WI38 (cell line): ENCODE data around the gene ITPK1.
A peak's percentile ranks its signal among the peaks of the same experiment; 100 is the strongest.

Source experiments
- H3K4me3 ChIP-seq: 2 replicates; pipeline ENCODE4 v1.5.1; 2011; ENCODE audit warnings: low read depth, mild to moderate bottlenecking, control low read depth, low read length
- TF ChIP-seq, protein P1 (sequence below): IDR thresholded peaks from 2 replicates; pipeline ENCODE4 v1.5.1; 2012; ENCODE audit warnings: low read depth, mild to moderate bottlenecking, control low read depth, low read length

The ITPK1 gene

DNA sequence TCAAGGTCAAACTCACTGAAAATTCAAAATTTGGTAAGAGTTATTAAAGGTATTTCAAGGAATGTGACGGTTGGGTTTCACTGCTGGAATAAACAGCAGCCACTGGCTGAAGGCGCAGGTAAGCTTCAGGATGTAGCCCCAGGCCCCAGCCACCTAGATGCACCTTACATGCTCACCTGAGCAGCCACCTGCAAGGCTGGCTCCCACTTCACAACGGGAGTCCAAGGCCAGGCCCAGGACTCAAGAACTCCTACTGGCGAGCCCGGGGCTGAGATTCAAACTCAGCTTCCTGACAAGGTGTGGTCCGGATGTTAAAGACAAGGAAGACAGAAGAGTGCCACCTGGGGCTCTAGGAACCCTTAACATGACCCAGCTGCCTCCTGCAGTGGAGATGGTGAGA, 78.4 kb downstream of the ITPK1 start:
- TF ChIP-seq, protein P1, sequence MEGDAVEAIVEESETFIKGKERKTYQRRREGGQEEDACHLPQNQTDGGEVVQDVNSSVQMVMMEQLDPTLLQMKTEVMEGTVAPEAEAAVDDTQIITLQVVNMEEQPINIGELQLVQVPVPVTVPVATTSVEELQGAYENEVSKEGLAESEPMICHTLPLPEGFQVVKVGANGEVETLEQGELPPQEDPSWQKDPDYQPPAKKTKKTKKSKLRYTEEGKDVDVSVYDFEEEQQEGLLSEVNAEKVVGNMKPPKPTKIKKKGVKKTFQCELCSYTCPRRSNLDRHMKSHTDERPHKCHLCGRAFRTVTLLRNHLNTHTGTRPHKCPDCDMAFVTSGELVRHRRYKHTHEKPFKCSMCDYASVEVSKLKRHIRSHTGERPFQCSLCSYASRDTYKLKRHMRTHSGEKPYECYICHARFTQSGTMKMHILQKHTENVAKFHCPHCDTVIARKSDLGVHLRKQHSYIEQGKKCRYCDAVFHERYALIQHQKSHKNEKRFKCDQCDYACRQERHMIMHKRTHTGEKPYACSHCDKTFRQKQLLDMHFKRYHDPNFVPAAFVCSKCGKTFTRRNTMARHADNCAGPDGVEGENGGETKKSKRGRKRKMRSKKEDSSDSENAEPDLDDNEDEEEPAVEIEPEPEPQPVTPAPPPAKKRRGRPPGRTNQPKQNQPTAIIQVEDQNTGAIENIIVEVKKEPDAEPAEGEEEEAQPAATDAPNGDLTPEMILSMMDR: no peak

GRCh38 chr14:93036652-93037345, 78.9 kb downstream of the ITPK1 start:
- TF ChIP-seq, protein P1: no peak
- no peak overlapping the region for H3K4me3 ChIP-seq

More for the DNA sequence above, 78.4 kb downstream of the ITPK1 start:
- no peak overlapping the region for H3K4me3 ChIP-seq

DNA sequence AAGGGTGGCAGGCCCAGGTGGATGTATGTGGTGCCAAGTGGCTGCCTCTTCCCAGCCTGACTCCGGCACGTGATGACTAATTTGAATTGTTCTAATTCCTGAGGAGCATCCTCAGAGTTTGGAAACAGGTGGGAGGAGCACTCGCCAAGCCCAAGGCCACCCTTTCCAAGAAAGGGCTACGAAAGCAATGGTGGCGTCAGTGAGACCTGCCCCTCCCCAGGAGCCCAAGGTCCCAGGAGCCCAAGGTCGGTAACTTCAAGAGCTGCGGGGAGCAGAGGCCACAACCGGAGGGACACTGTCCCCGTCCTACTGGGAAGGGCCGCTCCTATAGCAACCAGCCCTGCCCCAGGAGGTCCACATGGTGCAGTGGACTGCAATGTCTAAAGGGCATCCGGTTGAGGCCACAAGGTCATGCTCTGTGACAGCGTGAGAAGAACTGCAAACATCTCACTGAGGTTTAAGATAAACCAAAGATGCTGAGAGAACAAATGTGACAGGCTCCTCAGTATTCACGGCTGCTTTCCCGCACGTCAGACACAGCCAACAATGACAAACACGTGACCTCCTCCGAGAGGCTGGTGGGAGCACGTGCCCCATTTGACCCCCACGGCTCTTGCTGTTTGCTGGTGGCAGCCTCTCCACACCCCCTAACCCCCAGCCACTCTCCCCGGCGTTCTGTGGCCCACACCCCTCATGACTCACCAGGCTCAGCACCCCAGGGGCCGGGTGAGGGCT, 79.6 kb downstream of the ITPK1 start:
- H3K4me3 ChIP-seq: no peak overlapping the region
- TF ChIP-seq, protein P1: no peak

GRCh38 chr14:93035585-93035916, 80.2 kb downstream of the ITPK1 start:
- no peak overlapping the region for H3K4me3 ChIP-seq
- TF ChIP-seq, protein P1: no peak

GRCh38 chr14:93034671-93034994, 81.1 kb downstream of the ITPK1 start:
- TF ChIP-seq, protein P1: no peak
- no peak overlapping the region for H3K4me3 ChIP-seq

- TF ChIP-seq, protein P1: peak; percentile 47
Measured at GRCh38 chr14:93033983-93034670, 81.6 kb downstream of the ITPK1 start.

More at GRCh38 chr14:93033983-93034670, 81.6 kb downstream of the ITPK1 start:
- H3K4me3 ChIP-seq: no peak overlapping the region
